SK-N-SH (cell line): Measurements from ENCODE around the gene ELN. TPM values are rescaled to one million over a fixed set of nuclear protein-coding genes. Genes with fewer than 3 reads are reported as not detected.
A peak's percentile ranks its signal among the peaks of the same experiment; 100 is the strongest.

Experiments
- CTCF ChIA-PET: fragments of 300-600, 350-600 bp; formaldehyde crosslinking; extraction: SDS; loops from one replicate; lab custom pipeline; 2021; lab: Yijun Ruan, JAX
- POLR2A ChIA-PET: fragments of 350-600 bp; sonication (Branson Sonifier 250); formaldehyde crosslinking; extraction: SDS; loops from one replicate; lab custom pipeline; 2020; ENCODE audit warnings: antibody characterized with exemption, inconsistent platforms; lab: Yijun Ruan, JAX
- DNase-seq: peaks from one replicate; pipeline ENCODE4 v3.0.0; 2012
- H2AFZ ChIP-seq: fragments of 200-600 bp; sonication (generic); 2 replicates; pipeline ENCODE4 v1.8.1; 2016; ENCODE audit warnings: antibody characterized with exemption, mild to moderate bottlenecking, low read depth
- H3F3A ChIP-seq: fragments of 200-600 bp; sonication (generic); replicated peaks from 2 replicates; pipeline ENCODE3; 2016; ENCODE audit warnings: antibody characterized with exemption, mild to moderate bottlenecking; ENCODE audit not compliant: insufficient read depth
- H3K27ac ChIP-seq, 2 experiments: fragments of 200-500 bp in 1 of 2; fragments of 200-600 bp in 1 of 2; sonication (Bioruptor generic) in 1 of 2; sonication (generic), shearing (Covaris generic) in 1 of 2; 2 replicates each; pipeline versions ENCODE4 v1.5.1 to v1.6.1; 2014 to 2016; ENCODE audit warnings: low read depth in 2 of 2, inconsistent platforms in 1 of 2, low read length in 1 of 2, mild to moderate bottlenecking in 1 of 2, mixed read lengths in 1 of 2
- H3K27me3 ChIP-seq: fragments of 200-600 bp; sonication (generic), shearing (Covaris generic); 2 replicates; pipeline ENCODE4 v1.6.1; 2016; ENCODE audit warnings: mixed run types; ENCODE audit not compliant: insufficient read depth
- H3K36me3 ChIP-seq, 2 experiments: fragments of 200-500 bp in 1 of 2; fragments of 200-600 bp in 1 of 2; sonication (Bioruptor generic) in 1 of 2; sonication (generic) in 1 of 2; replicated peaks in 1 of 2; 2 replicates each; pipeline versions ENCODE3 to v1.5.1; 2014 to 2016; ENCODE audit warnings: low read length in 1 of 2, mild to moderate bottlenecking in 1 of 2; ENCODE audit not compliant: insufficient read depth in 2 of 2, control insufficient read depth in 1 of 2
- H3K4me1 ChIP-seq, 2 experiments: fragments of 200-500 bp in 1 of 2; fragments of 200-600 bp in 1 of 2; sonication (Bioruptor generic) in 1 of 2; sonication (generic), shearing (Covaris generic) in 1 of 2; 2 replicates each; pipeline versions ENCODE4 v1.5.1 to v1.6.1; 2014 to 2016; ENCODE audit warnings: low read depth in 1 of 2, low read length in 1 of 2, mixed run types in 1 of 2; ENCODE audit not compliant: insufficient read depth in 2 of 2, control insufficient read depth in 1 of 2
- H3K4me2 ChIP-seq: fragments of 200-600 bp; sonication (generic), shearing (Covaris generic); 2 replicates; pipeline ENCODE4 v1.6.1; 2017; ENCODE audit warnings: mixed run types
- H3K4me3 ChIP-seq, 2 experiments: fragments of 200-500 bp in 1 of 2; fragments of 200-600 bp in 1 of 2; sonication (Bioruptor generic) in 1 of 2; sonication (generic), shearing (Covaris generic) in 1 of 2; 2 replicates each; pipeline versions ENCODE4 v1.5.1 to v1.8.1; 2014 to 2016; ENCODE audit warnings: low read depth in 2 of 2, inconsistent platforms in 1 of 2, low read length in 1 of 2, mild to moderate bottlenecking in 1 of 2, mixed read lengths in 1 of 2, moderate library complexity in 1 of 2
- H3K79me2 ChIP-seq: fragments of 200-600 bp; sonication (generic); 2 replicates; pipeline ENCODE4 v1.8.1; 2017; ENCODE audit warnings: mild to moderate bottlenecking; ENCODE audit not compliant: insufficient read depth
- H3K9ac ChIP-seq: fragments of 200-600 bp; sonication (generic); 2 replicates; pipeline ENCODE4 v1.6.1; 2017; ENCODE audit warnings: mixed run types
- H3K9me2 ChIP-seq: fragments of 200-600 bp; sonication (generic); 2 replicates; pipeline ENCODE4 v1.6.1; 2017; ENCODE audit warnings: mixed run types
- H3K9me3 ChIP-seq: fragments of 200-600 bp; sonication (generic); 2 replicates; pipeline ENCODE4 v1.6.1; 2017; ENCODE audit warnings: mixed run types, mild to moderate bottlenecking, moderate library complexity
- H4K20me1 ChIP-seq: fragments of 200-600 bp; sonication (generic); 2 replicates; pipeline ENCODE4 v1.6.1; 2017; ENCODE audit warnings: mild to moderate bottlenecking, mixed run types; ENCODE audit not compliant: insufficient read depth
- CHD2 ChIP-seq: fragments of 150-350 bp; IDR thresholded peaks from 2 replicates; pipeline ENCODE4 v1.6.1; 2018; ENCODE audit warnings: low read length; ENCODE audit not compliant: partially characterized antibody
- CTCF ChIP-seq: fragments of 200-600 bp; sonication (generic); IDR thresholded peaks from 2 replicates; pipeline ENCODE4 v1.6.1; 2017; ENCODE audit warnings: antibody characterized with exemption, mild to moderate bottlenecking, moderate library complexity
- ELF1 ChIP-seq: IDR thresholded peaks from 2 replicates; pipeline ENCODE4 v1.4.0; 2012
- FOSL2 ChIP-seq: IDR thresholded peaks from 2 replicates; pipeline ENCODE4 v1.4.0; 2012; ENCODE audit warnings: low read depth, mild to moderate bottlenecking, moderate library complexity, borderline replicate concordance
- FOXM1 ChIP-seq: IDR thresholded peaks from 2 replicates; pipeline ENCODE4 v1.4.0; 2012; ENCODE audit warnings: low read depth, mild to moderate bottlenecking
- GABPA ChIP-seq: IDR thresholded peaks from 2 replicates; pipeline ENCODE4 v1.4.0; 2012; ENCODE audit warnings: low read depth, mild to moderate bottlenecking
- GATA2 ChIP-seq: sonication (generic); formaldehyde crosslinking; IDR thresholded peaks from 2 replicates; pipeline ENCODE4 v1.5.0; 2020; ENCODE audit warnings: mild to moderate bottlenecking, missing genetic modification reagents
- JUND ChIP-seq: IDR thresholded peaks from 2 replicates; pipeline ENCODE4 v1.4.0; 2012
- MAX ChIP-seq: IDR thresholded peaks from 2 replicates; pipeline ENCODE4 v1.4.0; 2012; ENCODE audit warnings: low read depth
- MXI1 ChIP-seq: IDR thresholded peaks from 2 replicates; pipeline ENCODE4 v1.6.1; 2012; ENCODE audit warnings: mild to moderate bottlenecking, low read depth, low read length, improper control_type of control experiment
- NFIC ChIP-seq: IDR thresholded peaks from 2 replicates; pipeline ENCODE4 v1.4.0; 2012; ENCODE audit warnings: borderline replicate concordance
- NRF1 ChIP-seq: IDR thresholded peaks from 2 replicates; pipeline ENCODE4 v1.6.1; 2012; ENCODE audit warnings: low read depth, mild to moderate bottlenecking, low read length
- POLR2AphosphoS5 ChIP-seq: IDR thresholded peaks from 2 replicates; pipeline ENCODE4 v1.6.1; 2012; ENCODE audit warnings: low read depth, low read length
- RCOR1 ChIP-seq: fragments of 150-350 bp; IDR thresholded peaks from 2 replicates; pipeline ENCODE4 v1.6.1; 2017; ENCODE audit warnings: antibody characterized with exemption, low read length
- RFX5 ChIP-seq: IDR thresholded peaks from 2 replicates; pipeline ENCODE4 v1.6.1; 2012; ENCODE audit warnings: mild to moderate bottlenecking, improper control_type of control experiment, low read length
- RXRA ChIP-seq: IDR thresholded peaks from 2 replicates; pipeline ENCODE4 v1.4.0; 2012; ENCODE audit warnings: low read depth, mild to moderate bottlenecking, borderline replicate concordance
- SIN3A ChIP-seq: IDR thresholded peaks from 2 replicates; pipeline ENCODE4 v1.6.1; 2012; ENCODE audit warnings: low read depth, mild to moderate bottlenecking, low read length, moderate library complexity, borderline replicate concordance
- SMC3 ChIP-seq: IDR thresholded peaks from 2 replicates; pipeline ENCODE4 v1.6.1; 2012; ENCODE audit warnings: low read depth, low read length, improper control_type of control experiment
- TAF1 ChIP-seq: IDR thresholded peaks from 2 replicates; pipeline ENCODE4 v1.6.1; 2012; ENCODE audit warnings: low read depth, mild to moderate bottlenecking, low read length, moderate library complexity, borderline replicate concordance
- TCF12 ChIP-seq: IDR thresholded peaks from 2 replicates; pipeline ENCODE4 v1.4.0; 2012
- YY1 ChIP-seq: IDR thresholded peaks from 2 replicates; pipeline ENCODE4 v1.4.0; 2012; ENCODE audit warnings: low read depth, mild to moderate bottlenecking
- WGBS: methylation state at CpG from one replicate; pipeline ENCODE4 v1.1.6; 2017; ENCODE audit warnings: low lambda C conversion rate; 5-methylcytosine and 5-hydroxymethylcytosine counted together
- polyA plus RNA-seq, 3 experiments: library from polyadenylated mRNA; depleted of rRNA; stranded (reverse); fragments of >200 nt; gene quantifications; 2 replicates each; pipeline ENCODE4 v1.2.3, GENCODE V29; 2012
- TF ChIP-seq, protein P1 (sequence below): IDR thresholded peaks from 2 replicates; pipeline ENCODE4 v1.6.1; 2012; ENCODE audit warnings: mild to moderate bottlenecking, low read depth, low read length, moderate library complexity
- TF ChIP-seq, protein P2 (sequence below): IDR thresholded peaks from 2 replicates; pipeline ENCODE4 v1.4.0; 2012; ENCODE audit warnings: low read depth, borderline replicate concordance
- TF ChIP-seq, protein P3 (sequence below): IDR thresholded peaks from 2 replicates; pipeline ENCODE4; 2012

ELN gene
- polyA plus RNA-seq, 1 of the 3 experiments (the other 2 are of a cell fraction) = 12.5 TPM

DNA sequence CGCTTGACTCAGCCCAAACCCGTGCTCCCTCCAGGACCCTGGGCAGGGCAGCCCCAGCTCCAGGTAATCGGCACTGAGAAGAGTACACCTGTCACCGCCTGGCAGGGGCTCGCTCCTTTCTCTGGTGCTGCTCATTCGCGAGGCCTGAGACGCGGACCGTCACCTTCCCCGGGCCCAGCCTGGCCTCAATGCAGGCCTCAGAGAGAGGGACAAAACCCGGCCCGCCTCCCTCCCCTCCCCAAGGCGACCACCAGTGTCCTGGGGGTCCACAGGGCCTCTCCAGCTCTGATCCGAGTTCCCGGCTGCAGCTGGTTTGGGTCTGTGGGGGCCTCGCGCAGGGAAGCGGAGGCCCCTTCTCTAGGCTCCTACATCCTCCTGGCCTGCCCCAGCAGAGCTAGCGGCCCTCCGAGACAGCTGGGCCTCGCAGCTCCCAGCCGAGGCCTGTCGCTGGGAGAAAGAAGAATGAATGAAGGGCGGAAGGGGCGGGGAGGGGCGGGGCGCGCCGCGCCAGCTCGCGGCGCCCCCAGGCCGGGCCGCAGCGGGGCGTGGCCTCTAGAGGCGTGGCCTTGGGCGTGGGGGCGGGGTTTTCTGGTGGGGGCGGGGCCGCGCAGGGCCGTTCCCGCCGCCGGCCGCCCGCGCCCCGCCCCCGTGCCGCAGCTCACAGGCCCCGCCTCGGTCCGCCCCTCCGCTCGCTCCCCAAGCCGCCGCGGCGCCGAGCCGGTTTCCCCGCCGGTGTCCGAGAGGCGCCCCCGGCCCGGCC, 55.3 kb downstream of the ELN start, which contains the start of gene LIMK1:
Gene LIMK1, plus strand, starts transcription at position 688 of the 760 bp plus-strand sequence. CDS start 187 bp downstream, outside the sequence.
- Histone ChIP-seq H3K79me2 (peaks cover 44% of the 10 kb centered on the region), H3K9me3 (no peaks in the 10 kb centered on the region), H3K36me3 (peaks cover 4 to 28% of the 10 kb centered on the region in 2 experiments)
- TF ChIP-seq JUND (no peak), CHD2 (no peak), RCOR1 (no peak), GABPA (peak; percentile 51; the same call in 1 of the 2 replicates), GATA2 (CRISPR knock-in tag) (no peak), CTCF (no peak), SIN3A (peak; percentile 81; the same call in 1 of the 2 replicates), FOSL2 (no peak), NRF1 (peak; percentile 51), FOXM1 (no peak), TAF1 (peak; percentile 86), RXRA (no peak), NFIC (no peak), YY1 (no peak), MXI1 (peak; percentile 64; the same call in 1 of the 2 replicates), POLR2AphosphoS5 (peak; percentile 90; the same call in 1 of the 2 replicates), TCF12 (peak; percentile 11; the same call in 1 of the 2 replicates), MAX (peak; percentile 88), SMC3 (no peak), ELF1 (no peak), RFX5 (no peak)
- TF ChIP-seq, protein P1, sequence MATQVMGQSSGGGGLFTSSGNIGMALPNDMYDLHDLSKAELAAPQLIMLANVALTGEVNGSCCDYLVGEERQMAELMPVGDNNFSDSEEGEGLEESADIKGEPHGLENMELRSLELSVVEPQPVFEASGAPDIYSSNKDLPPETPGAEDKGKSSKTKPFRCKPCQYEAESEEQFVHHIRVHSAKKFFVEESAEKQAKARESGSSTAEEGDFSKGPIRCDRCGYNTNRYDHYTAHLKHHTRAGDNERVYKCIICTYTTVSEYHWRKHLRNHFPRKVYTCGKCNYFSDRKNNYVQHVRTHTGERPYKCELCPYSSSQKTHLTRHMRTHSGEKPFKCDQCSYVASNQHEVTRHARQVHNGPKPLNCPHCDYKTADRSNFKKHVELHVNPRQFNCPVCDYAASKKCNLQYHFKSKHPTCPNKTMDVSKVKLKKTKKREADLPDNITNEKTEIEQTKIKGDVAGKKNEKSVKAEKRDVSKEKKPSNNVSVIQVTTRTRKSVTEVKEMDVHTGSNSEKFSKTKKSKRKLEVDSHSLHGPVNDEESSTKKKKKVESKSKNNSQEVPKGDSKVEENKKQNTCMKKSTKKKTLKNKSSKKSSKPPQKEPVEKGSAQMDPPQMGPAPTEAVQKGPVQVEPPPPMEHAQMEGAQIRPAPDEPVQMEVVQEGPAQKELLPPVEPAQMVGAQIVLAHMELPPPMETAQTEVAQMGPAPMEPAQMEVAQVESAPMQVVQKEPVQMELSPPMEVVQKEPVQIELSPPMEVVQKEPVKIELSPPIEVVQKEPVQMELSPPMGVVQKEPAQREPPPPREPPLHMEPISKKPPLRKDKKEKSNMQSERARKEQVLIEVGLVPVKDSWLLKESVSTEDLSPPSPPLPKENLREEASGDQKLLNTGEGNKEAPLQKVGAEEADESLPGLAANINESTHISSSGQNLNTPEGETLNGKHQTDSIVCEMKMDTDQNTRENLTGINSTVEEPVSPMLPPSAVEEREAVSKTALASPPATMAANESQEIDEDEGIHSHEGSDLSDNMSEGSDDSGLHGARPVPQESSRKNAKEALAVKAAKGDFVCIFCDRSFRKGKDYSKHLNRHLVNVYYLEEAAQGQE = no peak
- TF ChIP-seq, protein P2, sequence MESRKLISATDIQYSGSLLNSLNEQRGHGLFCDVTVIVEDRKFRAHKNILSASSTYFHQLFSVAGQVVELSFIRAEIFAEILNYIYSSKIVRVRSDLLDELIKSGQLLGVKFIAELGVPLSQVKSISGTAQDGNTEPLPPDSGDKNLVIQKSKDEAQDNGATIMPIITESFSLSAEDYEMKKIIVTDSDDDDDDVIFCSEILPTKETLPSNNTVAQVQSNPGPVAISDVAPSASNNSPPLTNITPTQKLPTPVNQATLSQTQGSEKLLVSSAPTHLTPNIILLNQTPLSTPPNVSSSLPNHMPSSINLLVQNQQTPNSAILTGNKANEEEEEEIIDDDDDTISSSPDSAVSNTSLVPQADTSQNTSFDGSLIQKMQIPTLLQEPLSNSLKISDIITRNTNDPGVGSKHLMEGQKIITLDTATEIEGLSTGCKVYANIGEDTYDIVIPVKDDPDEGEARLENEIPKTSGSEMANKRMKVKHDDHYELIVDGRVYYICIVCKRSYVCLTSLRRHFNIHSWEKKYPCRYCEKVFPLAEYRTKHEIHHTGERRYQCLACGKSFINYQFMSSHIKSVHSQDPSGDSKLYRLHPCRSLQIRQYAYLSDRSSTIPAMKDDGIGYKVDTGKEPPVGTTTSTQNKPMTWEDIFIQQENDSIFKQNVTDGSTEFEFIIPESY = no peak
- TF ChIP-seq, protein P3, sequence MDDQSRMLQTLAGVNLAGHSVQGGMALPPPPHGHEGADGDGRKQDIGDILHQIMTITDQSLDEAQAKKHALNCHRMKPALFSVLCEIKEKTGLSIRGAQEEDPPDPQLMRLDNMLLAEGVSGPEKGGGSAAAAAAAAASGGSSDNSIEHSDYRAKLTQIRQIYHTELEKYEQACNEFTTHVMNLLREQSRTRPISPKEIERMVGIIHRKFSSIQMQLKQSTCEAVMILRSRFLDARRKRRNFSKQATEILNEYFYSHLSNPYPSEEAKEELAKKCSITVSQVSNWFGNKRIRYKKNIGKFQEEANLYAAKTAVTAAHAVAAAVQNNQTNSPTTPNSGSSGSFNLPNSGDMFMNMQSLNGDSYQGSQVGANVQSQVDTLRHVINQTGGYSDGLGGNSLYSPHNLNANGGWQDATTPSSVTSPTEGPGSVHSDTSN = peak; percentile 59
- TF ChIP-seq, all 33 proteins: peak for 9
- Histone ChIP-seq H2AFZ (peak within 1 kb of the TSS; percentile 88; the same call in 1 of the 2 replicates), H4K20me1 (no peaks in the 10 kb centered on the region), H3K27me3 (no peaks in the 10 kb centered on the region), H3F3A (peaks cover 37% of the 10 kb centered on the region), H3K4me1 (peaks cover 23 to 27% of the 10 kb centered on the region in 2 experiments; a peak in 3 of 4 replicates), H3K27ac (peak within 1 kb of the TSS; percentile 62 to 86), H3K9me2 (no peaks in the 10 kb centered on the region), H3K4me3 (peak within 1 kb of the TSS; percentile 57 to 98), H3K9ac (peak within 1 kb of the TSS; percentile 97), H3K4me2 (peak within 1 kb of the TSS; percentile 98)
- CTCF ChIA-PET = interaction anchor here (0.8 to 2.2 kb wide), 10 partner anchors 14 to 318 kb away, joined by 3 to 12 read pairs (median 5); no protein-coding TSS in a partner anchor
- DNase-seq = peak; percentile 100
- 32% methylated on average over 29 of the region's 71 CpGs for WGBS
- POLR2A ChIA-PET = interaction anchor here (1.2 to 2.1 kb wide), 6 partner anchors 8 to 91 kb away, joined by 4 to 12 read pairs (median 5); partner anchors contain the start of gene EIF4H
